HG02852 (cell line): ENCODE data around the gene NKX2-3.
A peak's percentile ranks its signal among the peaks of the same experiment; 100 is the strongest.

Experiments
- ATAC-seq: cut with Tn5 transposase; IDR thresholded peaks from one replicate; pipeline ENCODE4 v1.9.1; 2021; ENCODE audit warnings: mild to moderate bottlenecking, moderate library complexity; ENCODE audit not compliant: unreplicated experiment

Gene NKX2-3

DNA sequence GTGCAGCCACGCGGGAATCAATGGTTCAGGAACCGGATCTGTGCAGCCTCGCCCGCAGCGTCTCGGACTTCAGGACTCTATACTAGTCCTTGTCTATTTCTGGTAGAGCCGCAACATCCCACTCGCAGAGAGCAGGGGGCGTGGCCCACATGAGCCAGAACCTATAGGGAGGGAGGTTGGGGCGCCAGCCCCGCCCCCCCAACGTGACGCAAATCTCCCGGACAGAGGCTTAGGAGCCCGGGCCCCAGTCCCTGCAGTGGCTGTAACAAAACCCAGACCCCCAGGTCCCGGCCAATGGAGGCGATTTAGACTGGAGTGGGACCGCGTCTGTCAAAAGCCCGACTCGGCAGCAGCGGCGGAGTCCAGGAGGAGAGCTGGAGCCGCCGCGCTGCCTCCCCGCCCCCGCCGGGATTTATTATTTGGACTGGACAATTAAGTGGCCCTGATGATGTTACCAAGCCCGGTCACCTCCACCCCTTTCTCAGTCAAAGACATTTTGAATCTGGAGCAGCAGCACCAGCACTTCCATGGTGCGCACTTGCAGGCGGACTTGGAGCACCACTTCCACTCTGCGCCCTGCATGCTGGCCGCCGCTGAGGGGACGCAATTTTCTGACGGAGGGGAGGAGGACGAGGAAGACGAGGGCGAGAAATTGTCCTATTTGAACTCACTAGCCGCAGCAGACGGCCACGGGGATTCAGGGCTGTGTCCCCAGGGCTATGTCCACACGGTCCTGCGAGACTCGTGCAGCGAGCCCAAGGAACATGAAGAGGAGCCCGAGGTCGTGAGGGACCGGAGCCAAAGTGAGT, at the start of gene NKX2-3:
Gene NKX2-3, plus strand, starts transcription at position 256 of the 809 bp plus-strand sequence. Its CDS starts 190 bp downstream, at position 446.
- ATAC-seq, result peak; percentile 50

DNA sequence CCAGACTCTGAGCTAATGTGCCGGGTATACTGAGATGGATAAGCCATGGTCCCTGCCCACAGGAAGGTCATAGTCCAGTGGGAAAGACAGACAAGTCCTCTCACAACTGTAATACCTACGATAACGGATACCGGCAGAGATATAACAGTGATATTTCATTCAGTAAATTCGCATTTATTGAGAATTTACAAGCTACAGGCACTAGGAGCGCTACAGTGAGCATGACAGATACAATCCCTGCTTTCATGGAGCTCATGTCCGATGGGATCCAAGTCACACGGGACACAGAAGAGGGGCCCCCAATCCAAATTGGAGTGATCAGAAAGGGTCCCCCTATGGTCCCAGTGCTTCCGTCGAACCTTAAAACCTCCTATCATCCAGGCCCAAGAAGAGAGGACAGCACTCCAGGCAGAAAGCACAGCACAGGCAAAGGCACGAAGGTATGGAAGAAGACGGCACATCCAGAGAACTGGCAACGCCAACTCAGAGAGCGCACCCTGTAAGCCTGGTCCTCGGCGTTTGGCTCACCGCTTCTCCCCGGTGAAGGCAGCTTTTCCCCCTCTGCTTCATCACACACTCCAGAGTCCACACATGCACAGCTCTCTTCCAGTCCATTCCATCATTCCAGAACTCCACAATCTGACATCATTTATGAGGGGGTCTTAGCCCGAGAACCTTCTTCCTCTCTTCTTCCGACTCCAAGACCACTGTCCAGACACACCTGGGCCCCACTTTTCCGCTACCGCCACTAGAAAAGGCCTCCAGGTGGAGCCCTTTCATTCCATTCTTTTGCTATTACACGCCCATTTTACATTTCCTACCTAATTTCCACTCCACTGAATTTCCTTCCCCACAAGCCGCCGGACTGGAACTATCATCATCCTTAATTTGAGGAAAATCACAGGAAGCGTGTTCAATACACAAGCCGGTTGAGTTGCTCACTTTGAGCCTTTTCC, 47.8 kb upstream of the NKX2-3 start:
- no peak for ATAC-seq

DNA sequence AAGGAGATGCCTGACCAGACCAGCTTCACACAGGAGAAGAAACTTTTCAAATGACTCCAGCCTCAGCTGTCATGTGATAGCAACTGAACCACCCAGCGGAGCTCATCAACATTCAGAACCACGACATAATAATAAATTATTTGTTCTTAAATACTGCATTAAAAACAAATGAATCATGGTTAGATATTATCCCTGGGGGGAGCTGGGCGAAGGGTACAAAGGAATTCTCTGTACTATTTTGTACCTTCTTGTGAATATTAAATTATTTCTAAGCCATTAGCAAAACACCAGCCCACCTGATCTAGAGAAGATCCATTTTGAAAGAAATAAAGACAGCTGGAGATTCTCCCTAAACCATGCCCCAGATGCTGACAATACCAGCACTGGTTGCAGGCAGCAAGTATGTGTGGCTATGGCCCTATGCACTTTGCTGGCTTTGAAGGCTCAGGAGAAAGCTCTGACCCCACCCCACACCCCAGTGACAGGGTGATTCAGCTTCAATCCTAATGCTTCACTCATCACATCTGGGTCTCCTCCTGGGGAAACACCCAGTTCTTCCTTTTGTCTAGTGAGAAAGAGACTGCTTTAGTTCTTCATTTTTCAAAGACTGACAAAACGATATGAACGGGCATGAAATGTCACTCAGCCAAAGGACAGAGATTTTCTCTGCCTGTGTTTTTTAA, 45.5 kb upstream of the NKX2-3 start:
- ATAC-seq, result no peak

DNA sequence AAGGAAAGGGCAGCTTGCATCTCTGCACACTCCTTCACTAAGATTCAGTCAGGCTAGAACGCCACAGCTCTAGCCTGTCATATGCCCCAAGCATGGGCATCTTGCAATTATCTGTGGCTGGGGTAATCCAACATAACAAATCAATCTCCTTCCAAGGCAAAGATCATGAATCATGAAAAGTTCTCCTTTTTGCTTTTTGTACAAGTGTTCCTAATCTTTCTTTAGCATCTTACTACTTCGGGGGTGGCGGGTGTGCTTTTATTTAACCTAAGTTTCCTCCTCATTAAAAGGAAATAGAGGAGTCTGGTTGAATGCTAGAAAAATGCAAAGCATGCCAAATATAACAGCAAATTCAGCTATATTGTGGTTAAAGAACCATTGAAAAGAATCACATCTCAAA, 43.5 kb upstream of the NKX2-3 start:
- no peak for ATAC-seq

DNA sequence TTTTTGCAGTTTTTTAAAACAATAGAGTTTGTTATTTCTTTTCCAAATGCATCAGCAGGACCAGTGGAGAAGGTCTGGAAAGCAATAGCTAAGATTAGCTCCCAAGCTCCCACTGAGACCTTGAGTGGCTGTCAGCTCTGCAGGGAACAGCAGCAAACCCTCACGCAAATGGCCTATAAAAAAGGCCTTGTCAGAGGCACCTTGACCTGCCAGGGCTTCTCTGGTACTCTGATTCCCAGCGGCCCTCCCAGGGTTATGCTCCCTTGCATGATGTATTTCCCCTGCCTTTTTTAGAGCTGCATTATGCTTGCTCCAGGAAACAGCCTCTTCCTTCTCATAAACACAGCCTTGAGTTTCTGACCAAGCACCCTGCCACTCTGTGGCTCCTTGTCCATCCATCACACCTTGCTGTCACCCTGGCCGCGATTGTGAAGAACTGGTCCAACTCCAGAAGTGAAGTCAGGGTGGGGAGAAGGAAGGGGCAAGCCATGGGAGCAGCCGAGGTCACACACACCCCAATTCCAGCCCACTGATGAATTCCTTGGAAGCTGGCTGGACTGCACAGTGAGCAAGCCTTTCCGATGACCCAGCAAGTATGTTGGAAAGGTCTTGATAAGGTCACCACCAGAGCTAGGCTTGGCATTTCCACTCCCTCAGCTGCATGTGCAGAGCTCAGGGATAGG, 35.3 kb upstream of the NKX2-3 start:
- ATAC-seq, result no peak

DNA sequence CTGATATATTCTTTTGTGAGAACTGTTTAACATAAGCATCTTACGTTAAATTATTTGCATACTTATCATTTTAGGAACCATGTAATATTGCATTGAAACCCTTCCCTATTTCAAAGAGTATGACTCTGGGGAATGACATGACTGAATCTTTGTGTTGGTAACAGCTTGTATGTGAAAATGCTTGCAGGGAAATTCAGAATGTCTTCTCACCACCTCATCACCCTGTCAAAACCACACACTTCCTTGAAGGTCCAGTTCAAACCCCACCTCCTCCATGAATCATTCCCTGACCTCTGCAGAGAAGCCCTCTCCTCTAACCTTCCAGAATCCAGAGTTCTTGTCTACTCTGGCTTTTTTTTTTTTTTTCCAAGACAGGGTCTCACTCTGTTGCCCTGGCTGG, 26.3 kb upstream of the NKX2-3 start:
- no peak for ATAC-seq

DNA sequence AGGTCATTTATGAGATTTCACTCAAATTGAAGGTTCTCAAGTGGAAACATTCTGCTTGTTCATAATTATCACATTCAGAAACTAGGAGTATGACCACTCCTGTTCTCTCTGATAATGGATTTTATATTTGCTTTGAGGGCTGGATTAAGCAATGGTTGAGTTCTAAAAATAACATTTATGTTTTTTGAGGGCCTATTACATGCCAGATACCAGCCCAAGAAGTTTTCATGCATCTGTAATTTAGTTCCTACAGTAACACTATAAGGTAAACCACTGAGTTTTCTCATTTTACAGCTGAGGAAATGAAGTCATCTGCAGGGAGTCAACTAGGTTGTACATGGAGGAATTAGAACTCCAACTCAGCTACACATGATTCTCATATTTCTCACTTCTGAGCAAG, 25.5 kb upstream of the NKX2-3 start:
- ATAC-seq, result no peak

DNA sequence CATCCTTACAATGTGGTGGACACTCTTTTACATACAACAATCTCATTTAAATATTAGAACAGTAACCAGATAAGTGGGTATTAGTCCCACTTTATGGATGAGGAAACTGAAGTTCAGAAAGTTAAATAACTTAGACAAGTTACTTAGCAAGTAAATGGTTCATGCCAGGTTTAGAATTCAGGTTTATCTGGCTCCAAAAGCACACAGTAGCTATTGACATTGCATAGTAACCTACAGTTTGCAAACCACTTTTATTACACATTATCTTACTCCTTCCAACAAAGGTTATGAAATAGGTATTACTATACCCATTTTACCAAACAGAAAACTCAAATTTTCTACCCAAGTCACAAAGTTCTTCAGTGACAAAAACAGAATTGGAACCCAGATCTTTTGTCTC, 19.7 kb upstream of the NKX2-3 start:
- ATAC-seq, result no peak

DNA sequence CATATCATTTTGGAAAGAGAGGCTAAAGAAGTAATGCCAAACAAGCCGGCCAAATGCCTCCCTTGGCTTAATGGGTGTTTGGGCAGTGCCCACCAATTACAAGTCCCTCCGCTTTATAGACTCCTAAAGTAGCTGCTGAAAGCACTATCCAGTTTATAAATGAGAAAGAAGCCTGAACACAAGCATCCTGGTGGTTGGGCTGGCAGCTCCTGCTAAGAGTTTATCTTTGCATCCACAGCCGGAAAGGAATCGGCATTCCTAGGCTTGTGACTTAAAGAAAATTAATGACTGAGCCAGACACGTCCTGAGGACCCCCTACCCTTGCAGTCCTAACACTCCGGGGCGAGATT, 13.1 kb upstream of the NKX2-3 start:
- ATAC-seq, result no peak

DNA sequence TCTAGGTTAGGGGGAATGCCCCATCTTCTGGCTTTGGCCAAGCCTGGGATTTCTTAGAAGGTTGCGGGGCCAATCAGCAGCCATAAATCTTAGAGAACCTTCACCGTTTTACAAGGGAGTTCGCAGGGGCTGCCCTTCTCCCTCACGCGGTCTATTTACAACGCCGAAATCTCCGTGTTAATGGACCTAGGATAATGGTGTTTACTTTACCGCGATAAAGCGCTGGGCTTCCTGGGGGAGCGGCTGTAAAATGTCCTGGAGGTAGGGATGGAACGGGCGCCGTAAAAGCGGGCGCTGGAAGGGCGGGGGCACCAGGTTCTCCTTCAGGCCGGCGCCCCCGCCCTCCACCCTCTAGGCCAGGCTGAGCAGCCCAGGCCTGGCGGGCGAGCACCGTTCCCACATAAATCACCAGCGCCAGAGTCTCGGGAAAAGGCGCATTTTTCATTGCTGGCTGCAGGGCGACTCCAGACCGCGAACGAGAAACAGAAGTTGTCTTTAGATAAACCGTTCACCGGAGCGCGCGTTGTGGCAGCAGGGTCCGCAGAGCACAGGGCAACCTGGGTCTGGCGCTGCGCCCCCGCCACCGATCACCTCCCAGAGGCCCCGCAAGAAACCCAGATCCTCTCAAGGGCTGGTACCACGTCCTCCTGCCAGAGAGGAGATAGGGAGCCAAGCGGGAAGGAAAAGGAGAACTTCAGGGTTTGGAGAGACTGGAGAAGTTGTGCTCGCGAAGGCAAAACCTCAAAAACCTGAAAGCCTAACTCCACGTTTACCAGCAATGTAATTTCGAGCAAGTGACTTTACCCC, 12.5 kb upstream of the NKX2-3 start:
- no peak for ATAC-seq

DNA sequence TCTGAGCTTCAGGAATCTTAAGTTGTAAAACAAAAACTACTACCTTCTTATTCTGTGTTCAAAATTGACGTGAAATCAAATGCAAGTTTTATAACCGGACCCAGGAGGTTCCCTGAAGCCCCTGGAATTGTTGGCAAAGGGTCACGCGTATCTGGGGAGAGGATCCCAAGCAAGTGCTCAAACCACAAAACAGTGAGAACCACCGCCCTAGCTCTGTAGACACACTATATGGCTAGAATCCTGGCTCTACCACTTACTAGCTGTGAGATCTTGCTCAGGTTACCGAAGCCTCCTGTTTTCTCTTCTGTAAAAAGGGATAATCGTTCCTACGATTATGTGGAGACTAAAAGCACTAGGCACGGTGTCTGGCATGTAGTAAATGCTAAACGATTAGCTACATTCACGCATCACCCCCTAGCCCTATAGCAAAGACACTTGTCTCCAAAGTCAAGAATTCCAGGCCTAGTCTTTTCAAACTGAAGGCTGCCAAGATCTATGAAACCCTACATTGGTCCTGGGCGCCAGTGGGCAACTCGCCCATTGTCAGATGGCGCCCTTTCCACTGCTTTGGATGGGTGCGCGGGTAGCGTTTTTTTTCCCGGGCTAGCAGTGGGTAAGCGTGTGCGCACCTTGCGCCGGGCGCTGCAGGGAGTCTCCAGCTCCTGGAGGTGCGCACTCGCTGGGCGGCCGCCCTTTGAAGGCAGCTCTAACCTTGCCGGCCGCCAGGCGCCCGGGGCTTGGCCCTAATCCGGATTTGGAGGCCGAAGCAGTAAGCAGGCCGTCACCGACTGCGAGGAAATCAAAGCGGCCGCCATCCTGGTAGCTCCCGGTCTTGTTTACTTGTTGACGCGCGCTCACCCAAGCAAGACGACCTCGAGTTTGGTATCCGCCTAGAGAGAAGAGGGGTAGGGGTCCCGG, 11.6 kb upstream of the NKX2-3 start:
- ATAC-seq, result no peak

DNA sequence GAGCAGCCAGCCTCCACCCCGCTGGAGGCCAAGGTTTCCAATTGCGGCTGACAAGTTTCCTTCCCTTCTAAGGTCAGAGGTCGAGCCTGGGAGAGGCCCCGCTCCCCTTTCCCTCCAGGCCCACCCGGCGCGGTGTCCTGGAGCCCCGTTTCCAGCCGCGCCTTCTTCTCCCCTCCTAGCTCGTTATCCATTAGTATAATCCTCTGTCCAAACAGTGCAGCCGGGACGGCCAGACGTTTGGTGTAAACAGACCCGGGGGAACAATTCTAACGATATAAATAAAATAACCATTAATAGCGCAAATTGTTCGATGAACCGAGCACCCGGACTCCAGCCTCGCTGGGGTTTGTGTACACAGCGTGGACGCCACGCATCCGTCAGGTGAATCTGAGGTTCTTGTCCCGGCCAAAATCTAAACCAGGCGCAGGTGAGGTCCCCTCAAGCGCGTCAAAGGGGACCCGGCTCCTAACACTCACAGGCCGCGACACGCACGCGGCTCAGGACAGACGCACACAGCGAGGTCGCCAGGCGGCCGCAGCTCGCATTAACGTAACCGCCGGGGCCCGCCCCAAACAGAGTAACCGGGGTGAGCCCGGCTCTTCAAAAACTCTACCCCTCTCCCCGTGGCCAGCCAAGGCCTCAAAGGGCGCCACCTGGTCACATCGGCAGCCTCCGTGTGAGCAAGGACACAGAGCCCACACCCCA, 10.8 kb upstream of the NKX2-3 start:
- ATAC-seq, result no peak

DNA sequence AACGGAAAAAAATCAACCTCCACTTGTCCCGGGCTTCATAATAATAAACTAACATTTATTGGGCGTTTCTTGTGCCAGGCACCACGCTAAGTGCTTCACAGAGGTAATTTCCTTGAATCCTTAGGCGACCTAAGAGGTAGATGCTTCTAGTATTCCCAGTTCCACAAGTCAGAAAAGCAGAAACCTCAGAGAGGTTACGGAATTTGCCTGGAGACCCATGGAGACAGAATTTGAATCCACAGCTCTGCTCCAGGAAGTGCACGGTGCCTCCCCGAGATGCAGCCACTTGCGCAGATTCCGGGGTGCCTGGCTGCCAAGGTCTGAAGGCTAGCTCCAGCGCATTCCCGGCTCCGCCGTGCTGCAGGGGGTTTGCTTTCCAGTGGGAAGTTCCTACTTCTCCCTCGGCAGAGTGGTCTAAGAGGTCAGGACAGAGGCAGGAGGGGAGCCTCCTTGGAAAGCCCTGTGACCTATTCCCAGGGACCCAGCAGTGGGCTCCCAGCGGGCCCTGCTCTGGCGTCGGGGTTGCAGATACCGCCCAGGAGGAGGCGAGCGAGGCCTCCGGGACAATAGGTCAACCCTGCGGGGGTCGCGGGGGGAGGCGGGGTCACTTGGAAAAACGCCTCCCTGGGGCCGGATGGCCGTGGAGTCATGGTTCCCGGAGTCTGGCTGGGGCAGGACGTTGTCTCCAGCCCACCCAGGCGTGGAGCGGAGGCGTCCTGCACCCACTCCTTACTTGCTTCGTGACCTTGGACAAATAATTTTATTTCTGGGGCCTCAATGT, 10.1 kb upstream of the NKX2-3 start:
- ATAC-seq, result no peak

DNA sequence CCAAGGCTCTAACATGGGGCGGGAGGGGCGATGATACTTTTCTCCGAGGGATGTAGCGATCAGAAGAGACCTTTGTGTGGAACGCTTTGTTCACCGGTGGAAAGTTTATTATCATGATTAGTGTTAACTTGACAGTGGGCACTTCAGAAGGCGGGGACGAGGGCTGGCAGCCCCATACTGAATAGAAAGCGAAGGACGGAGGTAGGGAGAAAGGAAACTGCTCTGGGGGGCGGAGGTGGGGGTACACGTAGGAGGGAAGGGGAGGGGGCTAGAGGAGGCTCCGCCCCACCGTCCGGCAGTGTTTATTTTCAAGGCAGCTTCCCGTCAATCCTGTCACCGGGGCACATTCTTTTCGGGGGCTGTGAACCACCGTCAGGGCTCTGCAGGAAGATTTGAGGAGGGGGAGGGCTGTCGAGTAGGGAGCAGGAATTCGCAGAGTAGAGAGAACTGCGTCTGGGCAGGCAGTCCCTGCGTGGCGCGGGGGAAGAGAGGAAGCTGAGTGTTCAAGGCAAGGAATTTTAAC, 9.4 kb upstream of the NKX2-3 start:
- no peak for ATAC-seq

DNA sequence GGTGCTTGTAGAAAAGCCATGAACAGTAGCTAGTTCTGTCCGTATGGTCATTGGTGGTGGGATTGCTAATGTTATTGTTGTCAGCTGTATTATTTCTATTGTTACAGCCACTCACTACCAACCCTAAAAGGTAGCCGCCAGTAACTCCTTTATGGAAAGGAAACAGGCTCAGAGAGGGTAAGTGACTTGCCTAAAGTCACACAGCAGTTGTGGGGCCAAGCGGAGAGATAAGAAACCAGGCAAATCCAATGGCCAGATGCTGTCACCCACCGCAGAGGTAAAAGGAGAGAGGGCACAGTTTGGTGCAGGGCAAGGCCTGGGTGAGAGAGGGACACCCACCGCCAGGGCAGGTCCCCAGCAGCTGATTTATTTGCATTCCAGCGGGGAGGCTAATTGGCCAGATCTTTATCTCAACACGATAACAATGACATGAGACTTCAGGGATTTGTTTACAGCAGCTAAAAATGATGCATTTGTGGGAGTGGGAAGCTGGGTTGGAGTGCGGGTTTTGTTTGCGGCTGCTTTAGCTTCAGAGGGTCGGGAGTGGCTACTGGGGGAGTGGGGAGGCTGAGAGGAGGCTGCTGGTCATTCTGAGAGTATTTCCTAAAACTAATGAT, 8.6 kb upstream of the NKX2-3 start:
- no peak for ATAC-seq

DNA sequence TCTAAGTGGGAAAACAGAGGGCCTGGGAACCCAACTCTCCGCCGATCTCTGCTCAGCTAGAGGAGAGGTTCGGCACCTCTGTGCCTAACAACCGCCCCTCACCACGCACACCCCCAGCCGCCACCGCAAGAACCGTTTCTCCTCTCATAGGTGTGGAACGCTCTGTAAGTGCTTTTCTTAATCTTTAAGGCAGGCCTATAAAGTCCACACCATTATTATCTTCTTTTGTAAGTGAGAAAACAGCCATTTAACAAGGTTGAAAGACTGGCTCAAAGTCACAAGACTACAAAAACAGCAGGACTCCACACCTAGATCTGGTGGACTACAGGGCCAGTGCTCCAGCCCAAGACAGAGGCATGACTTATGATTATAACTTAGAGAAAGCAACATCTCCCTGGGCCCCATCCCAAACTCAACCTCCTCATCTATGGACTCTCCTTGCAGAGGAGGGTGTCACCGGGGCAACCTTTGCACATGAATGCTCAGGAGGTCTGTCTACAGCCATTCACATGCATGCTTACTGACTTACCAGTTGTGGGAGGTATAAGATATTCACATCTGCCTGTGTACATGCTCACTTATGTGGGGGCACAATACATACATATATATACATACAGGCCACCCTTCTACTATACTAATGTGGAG, 7.9 kb upstream of the NKX2-3 start:
- no peak for ATAC-seq
